ENCODE data around the gene NPHP1.
"Not testable (repeated sequence)": the region's sequence is repeated elsewhere in the genome, so short reads cannot be mapped to it uniquely, and the experiment has no call there.

The NPHP1 gene

GRCh38 chr2:110198016-110198415, 6.8 kb downstream of the NPHP1 start:
- DNase-seq, result no peak

DNA sequence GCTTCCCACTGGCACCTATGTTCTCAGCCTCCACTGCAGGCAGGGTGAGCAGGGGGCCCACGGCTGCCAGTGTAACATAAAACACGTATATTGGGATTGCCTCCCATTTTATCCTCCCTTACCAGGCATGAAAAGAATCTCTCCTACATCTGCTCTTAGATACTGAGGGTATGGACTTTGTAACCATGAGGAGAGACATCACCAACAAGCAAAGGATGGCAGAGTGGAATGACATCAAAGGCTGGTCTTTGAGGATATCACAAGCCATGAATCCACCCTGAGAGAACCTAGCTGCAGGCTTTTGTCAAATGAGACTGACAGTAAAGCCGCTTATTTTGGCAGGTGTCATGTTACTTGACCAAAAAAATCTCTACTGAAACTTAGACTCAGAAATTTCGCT, 7.4 kb downstream of the NPHP1 start:
- no peak for DNase-seq

- DNase-seq, result not testable (repeated sequence)
These were observed 14.6 kb downstream of the NPHP1 start for GRCh38 chr2:110190169-110190568.

GRCh38 chr2:110182449-110182848, 22.4 kb downstream of the NPHP1 start:
- no peak for DNase-seq

GRCh38 chr2:110180036-110180435, 24.8 kb downstream of the NPHP1 start:
- no peak for DNase-seq

GRCh38 chr2:110173523-110173922, 31.3 kb downstream of the NPHP1 start:
- DNase-seq, result no peak

GRCh38 chr2:110172506-110172905, 32.3 kb downstream of the NPHP1 start:
- DNase-seq, result no peak

DNA sequence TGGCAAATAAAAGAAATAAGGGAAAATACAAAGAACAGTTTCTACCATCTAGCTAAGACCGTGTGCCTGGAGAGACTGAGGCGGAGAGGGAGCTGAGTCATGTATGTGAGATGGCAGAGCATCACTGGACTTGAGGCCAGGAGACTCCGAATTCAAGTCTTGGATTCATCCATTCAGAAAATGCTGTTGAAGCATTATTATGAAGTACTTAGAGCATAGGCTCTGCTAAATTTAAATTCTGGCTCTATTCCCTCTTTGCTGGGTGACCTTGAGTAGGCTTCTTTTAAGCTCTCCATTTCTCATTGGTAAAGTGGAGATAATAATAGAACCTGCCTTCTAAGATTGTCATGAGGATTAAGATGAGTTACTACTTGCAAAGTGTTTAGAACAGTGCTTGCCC, 34.7 kb downstream of the NPHP1 start:
- no peak for DNase-seq

DNA sequence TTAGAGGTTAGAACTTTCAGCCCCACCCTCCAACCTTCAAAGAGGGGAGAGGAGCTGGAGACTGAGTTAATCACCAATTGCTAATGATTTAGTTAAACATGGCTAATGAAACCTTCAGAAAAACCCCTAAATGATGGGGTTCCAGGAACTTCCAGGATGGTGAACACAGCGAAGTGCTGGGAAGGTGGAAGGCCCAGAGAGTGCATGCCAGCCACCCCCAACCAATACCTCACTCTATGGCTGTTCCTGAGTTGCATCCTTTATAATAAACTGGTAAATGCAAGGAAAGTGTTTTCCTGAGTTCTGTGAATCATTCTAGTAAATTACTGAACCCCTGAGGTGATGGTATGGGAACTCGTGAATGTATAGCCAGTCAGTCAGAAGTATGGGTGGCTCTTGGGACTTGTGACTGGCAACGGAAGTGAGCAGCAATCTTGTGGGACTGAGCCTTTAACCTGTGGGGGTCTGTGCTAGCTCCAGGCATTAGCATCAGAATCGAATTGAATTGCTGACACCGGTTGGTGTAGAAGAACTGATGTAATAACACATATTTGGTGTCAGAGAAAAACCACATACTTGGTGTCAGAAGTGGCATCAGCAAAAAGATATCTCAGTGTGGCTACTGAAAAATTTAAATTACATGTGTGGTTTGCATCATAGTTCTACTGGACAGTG, 37.4 kb downstream of the NPHP1 start:
- no peak for DNase-seq

GRCh38 chr2:110166266-110166665, 38.5 kb downstream of the NPHP1 start:
- DNase-seq, result no peak

- peak in 4 of 56 donors; percentile 1 to 33 (median 7) for DNase-seq
These were observed 47.5 kb downstream of the NPHP1 start for GRCh38 chr2:110157153-110157793.

- DNase-seq, result not testable (repeated sequence)
These were observed 50.0 kb downstream of the NPHP1 start for GRCh38 chr2:110154828-110155227.

DNA sequence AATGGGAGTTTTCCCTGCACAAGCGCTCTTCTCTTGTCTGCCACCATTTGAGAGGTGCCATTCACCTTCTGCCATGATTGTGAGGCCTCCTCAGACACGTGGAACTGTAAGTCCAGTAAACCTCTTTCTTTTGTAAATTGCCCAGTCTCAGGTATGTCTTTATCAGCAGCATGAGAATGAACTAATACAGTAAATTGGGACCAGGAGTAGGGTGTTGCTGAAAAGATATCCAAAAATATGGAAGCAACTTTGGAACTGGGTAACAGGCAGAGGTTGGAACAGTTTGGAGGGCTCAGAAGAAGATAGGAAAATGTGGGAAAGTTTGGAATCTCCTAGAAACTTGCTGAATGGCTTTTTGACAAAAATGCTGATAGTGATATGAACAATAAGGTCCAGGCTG, 50.6 kb downstream of the NPHP1 start:
- not testable (repeated sequence) for DNase-seq

DNA sequence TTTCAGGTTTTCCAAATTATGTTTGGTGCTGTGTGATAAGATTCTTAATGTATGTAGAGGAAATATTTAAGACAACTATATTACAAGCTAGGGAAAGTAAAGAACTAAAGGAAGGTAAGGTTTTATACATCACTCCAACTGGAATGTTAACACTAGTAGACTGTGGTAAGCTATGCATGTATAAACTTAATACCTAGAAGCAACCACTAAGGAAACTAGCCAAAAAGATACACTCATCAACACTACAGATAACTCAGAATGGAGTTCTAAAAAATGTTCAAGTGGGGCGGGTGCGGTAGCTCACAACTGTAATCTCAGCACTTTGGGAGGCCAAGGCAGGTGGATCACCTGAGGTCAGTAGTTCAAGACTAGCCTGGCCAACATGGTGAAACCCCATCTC, 51.4 kb downstream of the NPHP1 start:
- DNase-seq, result no peak

- no peak for DNase-seq
These were observed 51.9 kb downstream of the NPHP1 start for GRCh38 chr2:110152943-110153342.

GRCh38 chr2:110149330-110150220, 55.2 kb downstream of the NPHP1 start:
- no peak for DNase-seq

- no peak for DNase-seq
These were observed 57.9 kb downstream of the NPHP1 start for GRCh38 chr2:110146945-110147332.

DNA sequence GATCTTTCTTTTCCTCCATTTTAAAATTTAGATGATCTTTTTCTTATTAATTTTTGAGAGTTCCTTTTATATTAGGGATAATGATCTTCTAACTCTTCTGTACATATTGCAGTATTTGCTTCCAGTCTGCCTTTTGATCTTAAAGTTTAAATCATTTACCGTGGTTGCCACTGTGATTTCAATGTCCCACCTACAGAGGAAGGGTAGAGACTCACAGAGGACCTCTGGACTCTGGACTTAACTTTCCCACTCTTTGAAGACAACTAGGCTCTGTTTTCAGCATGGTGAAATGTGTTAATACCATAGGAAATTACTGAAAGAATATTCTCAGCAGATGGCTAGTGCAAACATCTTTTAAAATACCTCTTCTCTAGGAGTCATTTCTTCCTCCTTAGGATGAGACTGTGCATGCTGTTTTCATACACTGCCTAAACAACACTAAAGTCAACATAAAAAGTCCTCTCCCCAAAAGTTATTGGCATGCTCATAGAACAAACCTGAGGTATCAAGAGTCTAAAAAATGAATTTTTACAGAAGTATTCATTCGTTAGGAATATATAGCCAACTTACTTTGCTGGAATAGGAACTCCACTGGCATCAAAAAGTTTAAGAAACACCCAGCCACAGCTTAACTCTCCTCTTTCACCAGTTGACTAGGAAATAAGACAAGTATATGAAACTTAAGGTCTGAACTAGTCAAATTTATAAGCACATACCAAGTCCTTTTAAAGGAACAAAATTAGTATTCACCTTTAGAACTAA, 58.4 kb downstream of the NPHP1 start:
- no peak for DNase-seq

- no peak for DNase-seq
These were observed 60.8 kb downstream of the NPHP1 start for GRCh38 chr2:110143982-110144381.

GRCh38 chr2:110140401-110140800, 64.4 kb downstream of the NPHP1 start:
- DNase-seq, result no peak

- DNase-seq, result no peak
These were observed 70.8 kb downstream of the NPHP1 start for GRCh38 chr2:110134025-110134424.

DNA sequence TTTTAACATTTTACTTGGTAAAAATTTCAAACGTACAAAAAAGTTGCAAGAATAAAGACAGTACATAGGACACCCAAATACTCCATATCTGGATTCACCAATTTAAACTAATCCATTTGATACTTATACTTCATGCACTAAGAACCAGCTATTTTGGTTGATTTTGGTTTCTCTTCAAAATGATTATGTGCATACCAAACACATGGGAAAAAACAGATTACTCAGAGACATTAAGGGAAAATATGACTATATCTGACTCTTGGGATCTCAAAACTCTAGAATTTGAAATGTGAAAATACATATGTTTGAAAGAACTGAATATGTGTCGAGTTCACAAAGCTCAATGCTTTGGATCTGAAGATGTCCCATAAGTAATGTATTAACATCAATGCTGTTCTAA, 73.6 kb downstream of the NPHP1 start:
- no peak for DNase-seq

Measured in amygdala (tissue), 56 donors.